GM12865 (cell line): Measurements from ENCODE around the gene MYO1D.
"Not testable (repeated sequence)": the region's sequence is repeated elsewhere in the genome, so short reads cannot be mapped to it uniquely, and the experiment has no call there.

Source experiments
- DNase-seq: peaks from one replicate; pipeline ENCODE4 v3.0.0; 2010; ENCODE audit warnings: low read depth
- H3K4me3 ChIP-seq: 2 replicates; pipeline ENCODE4 v1.5.1; 2011; ENCODE audit warnings: mild to moderate bottlenecking, low read depth, low read length, control low read depth
- TF ChIP-seq, protein P1 (sequence below): IDR thresholded peaks from 2 replicates; pipeline ENCODE4 v1.5.1; 2011; ENCODE audit warnings: low read length, control low read depth, low read depth, inconsistent platforms; ENCODE audit not compliant: insufficient read depth; ENCODE audit errors: missing control alignments

MYO1D gene

DNA sequence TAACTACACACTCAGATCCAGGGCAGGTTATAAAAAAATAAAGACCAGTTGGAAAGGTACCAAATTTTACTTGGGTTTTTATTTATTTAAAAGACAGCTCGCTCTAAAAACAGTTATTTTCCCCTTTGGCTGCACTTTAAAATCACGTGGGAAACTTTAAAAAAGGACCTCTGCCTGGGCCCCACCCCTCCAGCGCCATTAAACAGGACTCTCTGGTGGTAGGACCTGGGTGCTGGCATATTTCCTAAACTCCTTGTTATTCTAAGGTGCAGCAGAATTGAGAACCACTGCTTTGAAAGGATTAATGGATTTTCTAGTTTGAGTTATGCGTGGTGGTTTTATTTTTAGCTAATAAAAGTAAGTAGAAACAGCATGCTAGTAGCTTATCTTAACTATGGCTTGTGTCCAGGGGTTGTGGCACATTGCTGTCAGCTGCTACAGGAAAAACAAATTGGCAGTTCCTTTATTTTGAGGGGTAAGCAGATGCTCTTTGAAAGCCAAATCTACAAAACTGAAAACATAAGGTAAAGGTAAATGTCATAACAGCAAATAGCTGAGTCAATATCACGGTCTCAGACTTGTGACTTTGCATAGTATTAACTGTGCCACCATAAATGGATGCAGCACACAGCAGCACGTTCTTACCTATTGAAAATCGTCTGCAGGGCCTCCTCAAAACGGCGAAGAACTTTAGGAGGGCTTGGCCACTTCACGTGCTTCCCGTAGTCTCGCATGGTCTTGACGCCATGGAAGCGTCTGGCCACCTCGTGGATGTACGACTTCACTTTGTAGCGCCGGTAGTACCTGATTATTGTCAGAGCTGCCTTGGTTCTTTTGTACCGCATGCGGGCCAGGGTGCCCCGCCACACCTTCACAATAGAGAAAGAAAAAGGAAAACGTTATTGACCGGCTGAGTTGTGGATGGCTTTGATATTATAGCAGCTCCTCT, 218.2 kb downstream of the MYO1D start:
- no peak for DNase-seq
- TF ChIP-seq, protein P1, sequence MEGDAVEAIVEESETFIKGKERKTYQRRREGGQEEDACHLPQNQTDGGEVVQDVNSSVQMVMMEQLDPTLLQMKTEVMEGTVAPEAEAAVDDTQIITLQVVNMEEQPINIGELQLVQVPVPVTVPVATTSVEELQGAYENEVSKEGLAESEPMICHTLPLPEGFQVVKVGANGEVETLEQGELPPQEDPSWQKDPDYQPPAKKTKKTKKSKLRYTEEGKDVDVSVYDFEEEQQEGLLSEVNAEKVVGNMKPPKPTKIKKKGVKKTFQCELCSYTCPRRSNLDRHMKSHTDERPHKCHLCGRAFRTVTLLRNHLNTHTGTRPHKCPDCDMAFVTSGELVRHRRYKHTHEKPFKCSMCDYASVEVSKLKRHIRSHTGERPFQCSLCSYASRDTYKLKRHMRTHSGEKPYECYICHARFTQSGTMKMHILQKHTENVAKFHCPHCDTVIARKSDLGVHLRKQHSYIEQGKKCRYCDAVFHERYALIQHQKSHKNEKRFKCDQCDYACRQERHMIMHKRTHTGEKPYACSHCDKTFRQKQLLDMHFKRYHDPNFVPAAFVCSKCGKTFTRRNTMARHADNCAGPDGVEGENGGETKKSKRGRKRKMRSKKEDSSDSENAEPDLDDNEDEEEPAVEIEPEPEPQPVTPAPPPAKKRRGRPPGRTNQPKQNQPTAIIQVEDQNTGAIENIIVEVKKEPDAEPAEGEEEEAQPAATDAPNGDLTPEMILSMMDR: no peak
- no peak overlapping the region for H3K4me3 ChIP-seq

DNA sequence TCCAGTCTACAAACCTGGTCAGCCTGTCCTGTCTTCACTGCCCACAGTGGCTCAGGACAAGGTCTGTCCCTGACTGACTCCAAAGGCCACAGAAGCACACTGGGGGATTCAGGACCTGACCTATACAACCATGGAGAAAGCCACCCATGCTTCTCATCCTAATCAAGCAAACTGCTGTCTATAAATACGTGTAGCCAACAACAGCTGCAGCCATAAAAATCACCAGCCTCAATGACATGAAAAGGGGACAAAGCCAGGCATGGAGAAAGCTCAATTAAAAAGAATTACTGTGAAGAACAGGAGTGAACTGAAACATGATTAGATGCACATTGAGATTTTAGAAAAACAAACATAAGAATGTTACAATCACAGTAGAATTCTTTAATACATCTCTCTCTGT, 220.0 kb downstream of the MYO1D start:
- TF ChIP-seq, protein P1: no peak
- no peak for DNase-seq
- no peak overlapping the region for H3K4me3 ChIP-seq

DNA sequence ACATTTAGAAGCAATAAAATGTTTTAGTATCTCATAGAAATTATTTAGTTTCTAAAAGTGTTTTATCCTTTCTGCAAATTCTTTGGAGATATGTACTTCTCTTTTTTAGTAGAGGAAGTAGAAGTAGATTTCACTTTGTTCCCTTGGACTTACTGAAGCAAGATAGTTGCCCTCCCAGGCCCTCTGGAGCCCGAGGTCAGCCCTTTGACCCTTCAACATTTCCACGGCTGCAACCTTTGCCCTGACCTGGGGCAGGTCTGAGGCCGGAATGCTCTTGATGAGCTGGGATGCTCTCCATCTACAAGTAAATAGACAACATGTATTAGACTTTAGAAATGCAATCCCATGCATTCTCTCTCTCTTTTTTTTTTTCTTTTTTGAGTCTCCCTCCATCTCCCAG, 222.6 kb downstream of the MYO1D start:
- TF ChIP-seq, protein P1: no peak
- DNase-seq: no peak

DNA sequence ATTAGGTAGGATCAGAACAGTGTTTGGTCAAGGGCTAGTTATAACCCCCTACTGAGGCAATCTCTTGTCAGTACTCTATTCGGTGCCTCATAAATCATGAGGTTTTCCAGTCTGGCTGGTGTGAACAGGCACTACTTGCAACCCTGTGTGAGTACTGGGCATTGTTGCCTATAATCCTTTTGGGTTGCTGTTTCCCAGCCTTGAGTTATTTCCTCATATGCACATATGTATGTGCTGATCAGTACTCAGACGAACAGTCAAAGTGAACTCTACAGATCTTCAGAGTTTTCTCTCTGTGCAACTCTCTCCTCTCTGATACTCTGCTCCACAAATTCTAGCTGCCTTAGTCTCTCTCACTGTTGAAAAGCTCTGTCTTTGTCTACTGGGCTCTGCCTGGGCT, 225.8 kb downstream of the MYO1D start:
- no peak overlapping the region for H3K4me3 ChIP-seq
- DNase-seq: no peak
- TF ChIP-seq, protein P1: no peak

More for the DNA sequence above, 222.6 kb downstream of the MYO1D start:
- no peak overlapping the region for H3K4me3 ChIP-seq

DNA sequence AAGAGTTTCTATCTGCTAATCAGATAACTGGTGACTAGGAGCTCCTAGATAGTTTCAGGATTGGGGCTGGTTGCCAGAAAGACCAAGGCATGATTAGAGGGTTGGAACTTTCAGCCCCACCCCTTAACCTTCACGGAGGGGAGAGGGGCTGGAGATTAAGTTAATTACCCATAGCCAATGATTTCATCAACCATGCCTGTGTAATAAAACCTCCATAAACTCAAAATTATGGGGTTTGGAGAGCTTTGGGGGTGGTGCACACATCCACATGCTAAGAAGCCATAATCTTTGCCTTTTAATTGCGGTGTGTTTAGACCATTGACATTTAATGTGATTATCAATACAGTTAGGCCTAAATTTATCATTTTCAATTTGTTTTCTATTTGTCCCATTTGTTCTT, 228.5 kb downstream of the MYO1D start:
- no peak for DNase-seq
- TF ChIP-seq, protein P1: no peak
- H3K4me3 ChIP-seq: no peak overlapping the region

DNA sequence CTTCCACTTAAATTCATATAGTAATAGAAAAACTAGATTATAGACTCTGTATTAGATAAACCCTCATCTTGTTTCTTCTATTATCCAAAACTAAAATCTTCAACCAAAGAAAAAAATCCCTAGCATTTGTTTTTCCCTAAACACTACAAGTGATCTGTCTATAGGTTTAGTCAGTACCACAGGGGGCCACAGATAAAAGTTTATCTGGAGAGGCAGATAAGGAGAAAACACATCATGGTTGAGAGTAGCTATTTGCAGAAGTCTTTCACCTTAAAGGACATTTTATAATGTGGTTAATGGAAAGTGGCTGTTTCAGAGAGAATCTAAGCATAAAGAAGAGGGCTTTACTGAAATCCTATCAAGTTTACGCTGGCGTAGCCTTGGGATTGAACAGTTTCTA, 230.0 kb downstream of the MYO1D start:
- H3K4me3 ChIP-seq: no peak overlapping the region
- TF ChIP-seq, protein P1: no peak
- DNase-seq: no peak

DNA sequence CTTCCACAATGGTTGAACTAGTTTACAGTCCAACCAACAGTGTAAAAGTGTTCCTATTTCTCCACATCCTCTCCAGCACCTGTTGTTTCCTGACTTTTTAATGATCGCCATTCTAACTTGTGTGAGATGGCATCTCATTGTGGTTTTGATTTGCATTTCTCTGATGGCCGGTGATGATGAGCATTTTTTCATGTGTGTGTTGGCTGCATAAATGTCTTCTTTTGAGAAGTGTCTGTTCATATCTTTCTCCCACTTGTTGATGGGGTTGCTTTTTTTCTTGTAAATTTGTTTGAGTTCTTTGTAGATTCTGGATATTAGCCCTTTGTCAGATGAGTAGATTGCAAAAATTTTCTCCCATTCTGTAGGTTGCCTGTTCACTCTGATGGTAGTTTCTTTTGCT, 235.4 kb downstream of the MYO1D start:
- not testable (repeated sequence) for DNase-seq

More for the DNA sequence above, 235.4 kb downstream of the MYO1D start:
- H3K4me3 ChIP-seq: not testable (repeated sequence)
